Stomach (tissue), 4 donors: ENCODE measurements around the gene ICAM2.

Source experiments
- EP300 ChIP-seq: sonication (generic); formaldehyde crosslinking; IDR thresholded peaks from one replicate; pipeline ENCODE4 v1.6.1; 2017; ENCODE audit warnings: antibody characterized with exemption
- POLR2A ChIP-seq, 4 donors: fragments of 450-650 bp; IDR thresholded peaks; one replicate each; pipeline ENCODE4 v1.6.1; 2016; ENCODE audit warnings: antibody characterized with exemption in 4 of 4, control low read depth in 2 of 4, mild to moderate bottlenecking in 1 of 4, moderate library complexity in 1 of 4
- POLR2AphosphoS5 ChIP-seq, 3 donors: sonication (generic); formaldehyde crosslinking; IDR thresholded peaks; one replicate each; pipeline ENCODE4 v1.6.1; 2016; ENCODE audit warnings: antibody characterized with exemption in 3 of 3
- TF ChIP-seq, protein P1 (sequence below), 7 experiments: fragments of 450-650 bp in 4 of 7; fragments of 200-600 bp in 3 of 7; sonication (generic) in 3 of 7; IDR thresholded peaks; one replicate each; pipeline ENCODE4 v1.5.1; 2016 to 2019; ENCODE audit warnings: antibody characterized with exemption in 7 of 7, control low read depth in 2 of 7, mild to moderate bottlenecking in 1 of 7

DNA sequence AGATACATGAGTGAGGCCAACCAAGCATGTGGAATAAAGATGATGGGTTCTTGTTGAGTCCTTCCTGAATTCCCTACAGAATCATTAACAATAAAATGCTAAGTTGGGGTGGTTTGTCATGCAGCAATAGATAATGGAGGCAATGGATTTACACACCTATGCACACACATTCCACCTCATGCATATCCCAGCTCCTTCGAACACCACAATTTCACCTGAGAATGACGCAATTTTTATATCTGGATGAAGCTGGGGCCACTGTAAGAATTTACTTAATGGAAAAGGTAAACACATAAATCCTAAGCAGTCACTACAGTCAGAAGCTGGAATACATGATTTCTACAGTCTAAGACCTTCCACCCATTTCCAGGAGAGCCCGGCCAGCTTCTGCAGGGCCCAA, 49.8 kb upstream of the ICAM2 start:
- TF ChIP-seq, protein P1, sequence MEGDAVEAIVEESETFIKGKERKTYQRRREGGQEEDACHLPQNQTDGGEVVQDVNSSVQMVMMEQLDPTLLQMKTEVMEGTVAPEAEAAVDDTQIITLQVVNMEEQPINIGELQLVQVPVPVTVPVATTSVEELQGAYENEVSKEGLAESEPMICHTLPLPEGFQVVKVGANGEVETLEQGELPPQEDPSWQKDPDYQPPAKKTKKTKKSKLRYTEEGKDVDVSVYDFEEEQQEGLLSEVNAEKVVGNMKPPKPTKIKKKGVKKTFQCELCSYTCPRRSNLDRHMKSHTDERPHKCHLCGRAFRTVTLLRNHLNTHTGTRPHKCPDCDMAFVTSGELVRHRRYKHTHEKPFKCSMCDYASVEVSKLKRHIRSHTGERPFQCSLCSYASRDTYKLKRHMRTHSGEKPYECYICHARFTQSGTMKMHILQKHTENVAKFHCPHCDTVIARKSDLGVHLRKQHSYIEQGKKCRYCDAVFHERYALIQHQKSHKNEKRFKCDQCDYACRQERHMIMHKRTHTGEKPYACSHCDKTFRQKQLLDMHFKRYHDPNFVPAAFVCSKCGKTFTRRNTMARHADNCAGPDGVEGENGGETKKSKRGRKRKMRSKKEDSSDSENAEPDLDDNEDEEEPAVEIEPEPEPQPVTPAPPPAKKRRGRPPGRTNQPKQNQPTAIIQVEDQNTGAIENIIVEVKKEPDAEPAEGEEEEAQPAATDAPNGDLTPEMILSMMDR (IDR thresholded peaks at IDR 0.05), result no peak
- TF ChIP-seq POLR2A (IDR thresholded peaks at IDR 0.05) (no peak), EP300 (no peak), POLR2AphosphoS5 (IDR thresholded peaks at IDR 0.05) (no peak)
